ENCODE measurements around the gene KIF26A. TPM values are rescaled to one million over a fixed set of nuclear protein-coding genes. Genes with fewer than 3 reads are reported as not detected.

The KIF26A gene
- total RNA-seq, 1 experiment from 2014 or later = 68.2 TPM

GRCh38 chr14:104184506-104184905, 46.1 kb downstream of the KIF26A start:
- Histone ChIP-seq H3K27me3 (no peaks in the 10 kb centered on the region), H3K36me3 (peaks cover 2% of the 10 kb centered on the region; the same call in 1 of the 2 replicates), H3K27ac (no peak overlapping the region), H3K9me3 (replicated peaks) (no peaks in the 10 kb centered on the region), H3K4me1 (peaks cover 13% of the 10 kb centered on the region), H3K4me3 (no peak overlapping the region)
- DNase-seq = peak; percentile 45 to 58

GRCh38 chr14:104184911-104185499, 46.6 kb downstream of the KIF26A start:
- H3K9me3 ChIP-seq (replicated peaks) = no peaks in the 10 kb centered on the region
- H3K4me1 ChIP-seq = peaks cover 13% of the 10 kb centered on the region
- H3K27ac ChIP-seq = no peak overlapping the region
- no peaks in the 10 kb centered on the region for H3K27me3 ChIP-seq
- DNase-seq = peak; percentile 60 to 65
- no peak overlapping the region for H3K4me3 ChIP-seq
- H3K36me3 ChIP-seq = no peaks in the 10 kb centered on the region

- no peaks in the 10 kb centered on the region for H3K9me3 ChIP-seq (replicated peaks)
Observed at GRCh38 chr14:104185916-104186495, 47.6 kb downstream of the KIF26A start.

GRCh38 chr14:104186575-104186974, 48.2 kb downstream of the KIF26A start:
- Histone ChIP-seq H3K27me3 (no peaks in the 10 kb centered on the region), H3K9me3 (replicated peaks) (no peaks in the 10 kb centered on the region), H3K27ac (no peak overlapping the region), H3K36me3 (no peaks in the 10 kb centered on the region), H3K4me1 (peaks cover 13% of the 10 kb centered on the region), H3K4me3 (no peak overlapping the region)
- no peak for DNase-seq

More at GRCh38 chr14:104185916-104186495, 47.6 kb downstream of the KIF26A start:
- Histone ChIP-seq H3K4me3 (no peak overlapping the region), H3K27me3 (no peaks in the 10 kb centered on the region), H3K27ac (no peak overlapping the region), H3K4me1 (peaks cover 13% of the 10 kb centered on the region), H3K36me3 (no peaks in the 10 kb centered on the region)
- DNase-seq = no peak

- Histone ChIP-seq H3K36me3 (no peaks in the 10 kb centered on the region), H3K4me1 (peaks cover 13% of the 10 kb centered on the region), H3K27ac (no peak overlapping the region), H3K27me3 (no peaks in the 10 kb centered on the region), H3K9me3 (replicated peaks) (no peaks in the 10 kb centered on the region), H3K4me3 (no peak overlapping the region)
- DNase-seq = no peak
Observed at GRCh38 chr14:104187121-104187889, 48.9 kb downstream of the KIF26A start.

- H3K9me3 ChIP-seq (replicated peaks) = no peaks in the 10 kb centered on the region
- no peak overlapping the region for H3K4me3 ChIP-seq
- DNase-seq = no peak
- H3K27me3 ChIP-seq = no peaks in the 10 kb centered on the region
- H3K36me3 ChIP-seq = no peaks in the 10 kb centered on the region
- no peak overlapping the region for H3K27ac ChIP-seq
- H3K4me1 ChIP-seq = peaks cover 13% of the 10 kb centered on the region
Observed at GRCh38 chr14:104187931-104188726, 49.7 kb downstream of the KIF26A start.

GRCh38 chr14:104188727-104189400, 50.5 kb downstream of the KIF26A start:
- H3K36me3 ChIP-seq = no peaks in the 10 kb centered on the region
- no peak overlapping the region for H3K4me3 ChIP-seq
- H3K9me3 ChIP-seq (replicated peaks) = no peaks in the 10 kb centered on the region
- no peak overlapping the region for H3K27ac ChIP-seq
- H3K27me3 ChIP-seq = no peaks in the 10 kb centered on the region
- no peak for DNase-seq
- H3K4me1 ChIP-seq = peaks cover 13% of the 10 kb centered on the region

GRCh38 chr14:104189629-104190335, 51.4 kb downstream of the KIF26A start:
- H3K27me3 ChIP-seq = no peaks in the 10 kb centered on the region
- H3K36me3 ChIP-seq = no peaks in the 10 kb centered on the region
- H3K4me3 ChIP-seq = no peak overlapping the region
- H3K27ac ChIP-seq = no peak overlapping the region
- DNase-seq = no peak
- H3K9me3 ChIP-seq (replicated peaks) = no peaks in the 10 kb centered on the region
- H3K4me1 ChIP-seq = peaks cover 10% of the 10 kb centered on the region

- Histone ChIP-seq H3K27ac (no peak overlapping the region), H3K27me3 (no peaks in the 10 kb centered on the region), H3K4me3 (no peak overlapping the region), H3K36me3 (no peaks in the 10 kb centered on the region), H3K9me3 (replicated peaks) (no peaks in the 10 kb centered on the region), H3K4me1 (peaks cover 9% of the 10 kb centered on the region)
- DNase-seq = no peak
Observed at GRCh38 chr14:104190396-104191000, 52.1 kb downstream of the KIF26A start.

GRCh38 chr14:104191409-104191997, 53.1 kb downstream of the KIF26A start:
- Histone ChIP-seq H3K36me3 (no peaks in the 10 kb centered on the region), H3K4me3 (no peak overlapping the region), H3K27me3 (no peaks in the 10 kb centered on the region), H3K4me1 (peaks cover 19% of the 10 kb centered on the region), H3K9me3 (replicated peaks) (no peaks in the 10 kb centered on the region), H3K27ac (no peak overlapping the region)
- no peak for DNase-seq

- Histone ChIP-seq H3K36me3 (no peaks in the 10 kb centered on the region), H3K4me3 (no peak overlapping the region), H3K27me3 (no peaks in the 10 kb centered on the region), H3K27ac (no peak overlapping the region), H3K4me1 (peaks cover 23% of the 10 kb centered on the region), H3K9me3 (replicated peaks) (no peaks in the 10 kb centered on the region)
- no peak for DNase-seq
Observed at GRCh38 chr14:104192146-104192882, 53.9 kb downstream of the KIF26A start.

- Histone ChIP-seq H3K36me3 (no peaks in the 10 kb centered on the region), H3K4me1 (peaks cover 18% of the 10 kb centered on the region), H3K27ac (no peak overlapping the region), H3K9me3 (replicated peaks) (no peaks in the 10 kb centered on the region), H3K27me3 (no peaks in the 10 kb centered on the region), H3K4me3 (no peak overlapping the region)
- no peak for DNase-seq
Observed at GRCh38 chr14:104192883-104193245, 54.5 kb downstream of the KIF26A start.

- H3K4me3 ChIP-seq = no peak overlapping the region
- H3K36me3 ChIP-seq = no peaks in the 10 kb centered on the region
- no peaks in the 10 kb centered on the region for H3K27me3 ChIP-seq
- DNase-seq = no peak
- H3K4me1 ChIP-seq = peaks cover 17% of the 10 kb centered on the region
- no peaks in the 10 kb centered on the region for H3K9me3 ChIP-seq (replicated peaks)
- H3K27ac ChIP-seq = no peak overlapping the region
Observed at GRCh38 chr14:104194016-104194415, 55.6 kb downstream of the KIF26A start.

Measured in SJCRH30 (cell line).